Activated T-helper 1 cell treated with anti-CD3 and anti-CD28 coated beads, Interleukin-12 subunit alpha, Interleukin-12 subunit beta, Interleukin-2, Interleukin-4 antibody, amounts not matched to agents 30 ng/mL and 10 ng/mL and 1 ng/mL, durations not matched to agents 14 hours and 24 hours and 36 hours (primary cell): Measurements from ENCODE around the gene MLLT1. TPM values are rescaled to one million over a fixed set of nuclear protein-coding genes. Genes with fewer than 3 reads are reported as not detected.
A peak's percentile ranks its signal among the peaks of the same experiment; 100 is the strongest.

Experiments
- DNase-seq: peaks from one replicate; pipeline ENCODE4 v3.0.0; 2021; ENCODE audit warnings: low spot score
- H3K27ac Mint-ChIP-seq: one replicate; pipeline ENCODE4 v1.8.0; 2021; ENCODE audit warnings: mild to moderate bottlenecking, mixed read lengths
- H3K27me3 Mint-ChIP-seq: one replicate; pipeline ENCODE4 v1.8.0; 2022; ENCODE audit warnings: mild to moderate bottlenecking, moderate library complexity, mixed read lengths; ENCODE audit not compliant: insufficient read depth
- H3K36me3 Mint-ChIP-seq: one replicate; pipeline ENCODE4 v1.8.0; 2021; ENCODE audit warnings: low read depth, mixed read lengths
- H3K4me1 Mint-ChIP-seq: one replicate; pipeline ENCODE4 v1.8.0; 2021; ENCODE audit warnings: low read depth, mixed read lengths
- H3K4me3 Mint-ChIP-seq: one replicate; pipeline ENCODE4 v1.8.0; 2021; ENCODE audit warnings: mild to moderate bottlenecking, moderate library complexity, mixed read lengths
- H3K9me3 Mint-ChIP-seq: one replicate; pipeline ENCODE4 v1.8.0; 2021; ENCODE audit warnings: mixed read lengths
- intact Hi-C: fragments of 100-400 bp; cut with micrococcal nuclease; formaldehyde crosslinking; loops from one replicate; pipeline ENCODE4 v1.15.1; 2024
- total RNA-seq: library from RNA; stranded (reverse); gene quantifications from 2 replicates; pipeline ENCODE4 v1.2.3, GENCODE V29; 2022

MLLT1 gene
- total RNA-seq, 1 donor from 2014 or later: 77.4 TPM

DNA sequence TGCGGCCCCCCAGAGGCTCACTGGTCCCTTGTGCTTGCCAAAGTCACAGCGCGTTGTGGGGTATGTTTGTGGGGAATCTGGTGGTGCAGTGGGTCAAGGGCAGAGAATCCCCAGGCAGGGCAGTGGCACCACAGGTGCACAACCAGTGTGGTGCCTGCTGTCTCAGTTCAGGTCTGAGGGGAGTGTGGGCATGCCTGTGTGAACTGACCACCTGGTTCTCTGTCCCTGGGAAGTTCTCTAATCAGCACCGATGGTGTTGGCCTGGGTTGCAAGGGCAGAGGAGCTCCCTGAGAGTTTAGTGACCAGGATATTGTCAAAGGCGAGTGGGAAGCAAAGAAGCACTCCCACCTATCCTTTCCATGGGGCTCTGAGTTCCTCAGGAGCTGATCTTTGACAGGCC, 106.6 kb downstream of the MLLT1 start:
- H3K27me3 Mint-ChIP-seq: peaks cover 12% of the 10 kb centered on the region
- H3K27ac Mint-ChIP-seq: no peak overlapping the region
- no peak overlapping the region for H3K4me3 Mint-ChIP-seq
- H3K4me1 Mint-ChIP-seq: no peaks in the 10 kb centered on the region
- H3K9me3 Mint-ChIP-seq: no peaks in the 10 kb centered on the region
- H3K36me3 Mint-ChIP-seq: no peaks in the 10 kb centered on the region
- intact Hi-C loops: no loop called here
- no peak for DNase-seq

GRCh38 chr19:6172074-6172863, 107.5 kb downstream of the MLLT1 start:
- H3K9me3 Mint-ChIP-seq: no peaks in the 10 kb centered on the region
- DNase-seq: no peak
- H3K4me1 Mint-ChIP-seq: no peaks in the 10 kb centered on the region
- no peak overlapping the region for H3K4me3 Mint-ChIP-seq
- peaks cover 12% of the 10 kb centered on the region for H3K27me3 Mint-ChIP-seq
- no peaks in the 10 kb centered on the region for H3K36me3 Mint-ChIP-seq
- H3K27ac Mint-ChIP-seq: no peak overlapping the region
- intact Hi-C loops: no loop called here

- Mint-ChIP-seq H3K9me3 (no peaks in the 10 kb centered on the region), H3K4me3 (no peak overlapping the region), H3K27me3 (peaks cover 8% of the 10 kb centered on the region), H3K4me1 (peaks cover 4% of the 10 kb centered on the region), H3K36me3 (no peaks in the 10 kb centered on the region), H3K27ac (no peak overlapping the region)
- no peak for DNase-seq
- intact Hi-C loops: no loop called here
Observed at GRCh38 chr19:6167115-6167514, 112.7 kb downstream of the MLLT1 start.

DNA sequence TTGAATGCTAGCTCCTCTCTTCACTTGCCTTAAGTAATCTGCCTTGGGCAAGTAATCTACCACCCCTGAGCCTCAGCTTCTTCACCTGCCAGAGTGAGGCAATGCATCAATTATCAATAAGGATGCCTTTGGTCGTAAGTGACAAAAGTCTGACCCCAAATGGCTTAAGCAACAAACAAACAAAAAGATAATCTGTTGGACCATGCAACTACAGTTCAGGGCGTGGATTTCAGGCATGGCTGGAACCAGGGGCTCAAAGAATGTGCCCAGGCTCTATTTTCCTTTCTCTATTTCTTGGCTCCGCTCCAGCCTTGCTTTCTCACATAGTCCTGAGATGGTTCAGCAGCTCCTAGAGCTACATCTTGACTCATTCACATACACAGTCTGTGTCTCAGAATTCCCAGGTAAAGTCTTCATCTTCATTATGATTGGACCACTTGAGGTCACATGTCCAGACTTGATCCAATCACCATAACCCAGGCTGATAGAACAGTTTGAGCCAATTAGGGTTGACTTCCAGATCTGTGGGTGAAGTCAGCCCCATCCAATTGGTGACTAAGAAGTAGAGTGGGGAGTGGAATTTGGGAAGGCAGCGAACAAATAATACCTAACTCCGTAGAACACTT, 114.8 kb downstream of the MLLT1 start:
- H3K27me3 Mint-ChIP-seq: peaks cover 2% of the 10 kb centered on the region
- intact Hi-C loops: no loop called here
- no peak overlapping the region for H3K27ac Mint-ChIP-seq
- no peak for DNase-seq
- H3K9me3 Mint-ChIP-seq: no peaks in the 10 kb centered on the region
- no peaks in the 10 kb centered on the region for H3K36me3 Mint-ChIP-seq
- H3K4me3 Mint-ChIP-seq: no peak overlapping the region
- peaks cover 11% of the 10 kb centered on the region for H3K4me1 Mint-ChIP-seq

DNA sequence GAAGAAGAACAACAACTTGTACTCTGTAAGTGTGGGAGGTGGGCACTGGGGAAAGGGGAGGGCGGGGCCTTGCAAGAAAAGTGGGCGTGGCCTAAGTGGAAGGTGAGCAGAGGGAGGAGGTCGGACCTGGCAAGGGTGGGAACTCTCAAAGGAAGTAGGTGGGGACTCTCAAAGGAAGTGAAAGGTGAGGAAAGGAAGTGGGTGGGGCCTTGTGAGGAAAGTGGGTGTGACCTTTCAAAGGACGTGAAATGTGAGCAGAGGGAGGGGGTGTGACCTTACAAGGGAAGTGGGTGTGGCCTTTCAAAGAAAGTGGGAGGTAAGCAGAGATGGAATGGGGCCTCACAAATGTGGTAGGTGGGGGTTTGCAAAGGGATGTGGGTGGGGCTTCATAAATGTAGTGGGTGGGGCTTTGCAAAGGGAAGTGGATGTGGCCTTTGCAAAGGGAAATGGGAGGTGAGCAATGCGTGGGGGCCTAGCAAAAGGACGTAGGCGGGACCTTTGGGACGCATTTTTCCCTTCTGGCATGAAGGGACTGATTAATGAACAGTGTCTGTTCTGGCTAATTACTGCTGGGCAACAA, 118.4 kb downstream of the MLLT1 start:
- H3K27ac Mint-ChIP-seq: peak overlapping the region; percentile 55
- H3K27me3 Mint-ChIP-seq: no peaks in the 10 kb centered on the region
- no peaks in the 10 kb centered on the region for H3K9me3 Mint-ChIP-seq
- DNase-seq: peak; percentile 60
- peak overlapping the region; percentile 37 for H3K4me3 Mint-ChIP-seq
- intact Hi-C loops: no loop called here
- peaks cover 11% of the 10 kb centered on the region for H3K4me1 Mint-ChIP-seq
- no peaks in the 10 kb centered on the region for H3K36me3 Mint-ChIP-seq

Other genes with a start within 250 kb of the MLLT1 start
- 9.2 and 10.2 TPM in 2 replicates for gene RFX2, start 169.5 kb downstream of the MLLT1 start, total RNA-seq
- gene ACSBG2, start 144.3 kb downstream of the MLLT1 start, total RNA-seq: not detected in 2 replicates
- gene ACER1, start 53.6 kb upstream of the MLLT1 start, total RNA-seq: 0.24 TPM in 1 of 2 replicates, not detected in the other
- 180 and 201 TPM in 2 replicates for gene CLPP, start 81.6 kb upstream of the MLLT1 start, total RNA-seq
- gene ALKBH7, start 92.8 kb upstream of the MLLT1 start, total RNA-seq: 24.8 and 27.1 TPM in 2 replicates
- 1.3 and 1.6 TPM in 2 replicates for gene PSPN, start 96.0 kb upstream of the MLLT1 start, total RNA-seq
- 62.9 and 65.5 TPM in 2 replicates for gene GTF2F1, start 113.2 kb upstream of the MLLT1 start, total RNA-seq
- 415 and 424 TPM in 2 replicates for gene KHSRP, start 144.8 kb upstream of the MLLT1 start, total RNA-seq
- gene SLC25A41, start 153.8 kb upstream of the MLLT1 start, total RNA-seq: 0.24 and 0.31 TPM in 2 replicates
- gene SLC25A23, start 179.8 kb upstream of the MLLT1 start, total RNA-seq: 18.6 and 20.3 TPM in 2 replicates
- gene CRB3, start 184.3 kb upstream of the MLLT1 start, total RNA-seq: 0.29 and 0.39 TPM in 2 replicates
- 68.4 and 75.6 TPM in 2 replicates for gene DENND1C, start 201.8 kb upstream of the MLLT1 start, total RNA-seq
- gene TUBB4A, start 222.3 kb upstream of the MLLT1 start, total RNA-seq: 2.3 and 3.0 TPM in 2 replicates